ENCODE results near the gene LCN2.

LCN2 gene

GRCh38 chr9:128115187-128116103 is 33.8 kb upstream of the LCN2 start:
- peak; percentile 73 for DNase-seq (ENCODE audit: low spot score)

- DNase-seq (ENCODE audit: low spot score), result no peak
Measured at GRCh38 chr9:128116104-128117083, 32.9 kb upstream of the LCN2 start.

DNA sequence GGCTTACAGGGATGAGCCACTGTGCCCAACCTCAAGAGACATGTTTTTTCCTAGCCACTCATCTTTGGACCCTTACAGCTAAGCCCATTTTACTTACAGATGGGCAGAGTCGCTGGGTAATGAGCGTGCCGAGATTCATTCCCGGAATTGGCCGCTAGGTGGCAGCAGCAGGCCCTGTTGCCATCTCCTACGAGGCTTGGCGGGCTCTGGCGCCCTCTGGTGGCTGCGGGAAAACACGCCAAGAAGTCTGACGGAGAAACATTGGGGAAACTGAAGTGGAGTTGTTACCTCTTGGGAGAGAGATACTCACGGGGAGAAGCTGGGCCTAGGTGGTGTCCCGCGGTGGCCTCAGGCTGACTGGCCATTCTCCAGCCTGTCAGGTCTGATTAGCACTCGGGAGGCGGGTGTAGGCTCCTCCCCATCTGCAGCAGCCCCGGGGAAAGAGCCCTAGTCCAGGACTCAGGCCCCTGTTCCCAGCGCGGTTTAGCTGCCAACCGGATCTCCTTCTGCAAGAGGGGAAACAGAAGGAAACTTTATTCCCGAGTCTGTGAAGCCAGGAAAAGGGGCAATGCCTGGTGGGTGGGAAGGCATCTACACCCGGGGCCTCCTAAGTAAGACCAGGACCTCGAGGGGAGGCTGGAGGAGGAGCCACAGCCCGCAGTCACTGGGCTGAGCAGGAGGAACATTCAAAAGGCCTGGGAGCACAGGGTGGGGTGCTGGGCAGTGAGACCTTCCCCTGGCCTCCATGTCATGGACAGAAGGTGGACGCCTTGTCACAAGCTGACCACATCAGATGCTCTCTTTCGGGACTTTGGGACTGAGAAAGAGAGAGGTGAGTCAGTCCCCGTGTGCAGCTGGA is 31.4 kb upstream of the LCN2 start:
- DNase-seq (ENCODE audit: low spot score), result peak; percentile 91

GRCh38 chr9:128118472-128118857 is 30.8 kb upstream of the LCN2 start:
- DNase-seq (ENCODE audit: low spot score), result no peak

- DNase-seq (ENCODE audit: low spot score), result no peak
Measured at GRCh38 chr9:128118971-128119665, 30.1 kb upstream of the LCN2 start.

GRCh38 chr9:128120061-128120740 is 29.1 kb upstream of the LCN2 start:
- no peak for DNase-seq (ENCODE audit: low spot score)

DNA sequence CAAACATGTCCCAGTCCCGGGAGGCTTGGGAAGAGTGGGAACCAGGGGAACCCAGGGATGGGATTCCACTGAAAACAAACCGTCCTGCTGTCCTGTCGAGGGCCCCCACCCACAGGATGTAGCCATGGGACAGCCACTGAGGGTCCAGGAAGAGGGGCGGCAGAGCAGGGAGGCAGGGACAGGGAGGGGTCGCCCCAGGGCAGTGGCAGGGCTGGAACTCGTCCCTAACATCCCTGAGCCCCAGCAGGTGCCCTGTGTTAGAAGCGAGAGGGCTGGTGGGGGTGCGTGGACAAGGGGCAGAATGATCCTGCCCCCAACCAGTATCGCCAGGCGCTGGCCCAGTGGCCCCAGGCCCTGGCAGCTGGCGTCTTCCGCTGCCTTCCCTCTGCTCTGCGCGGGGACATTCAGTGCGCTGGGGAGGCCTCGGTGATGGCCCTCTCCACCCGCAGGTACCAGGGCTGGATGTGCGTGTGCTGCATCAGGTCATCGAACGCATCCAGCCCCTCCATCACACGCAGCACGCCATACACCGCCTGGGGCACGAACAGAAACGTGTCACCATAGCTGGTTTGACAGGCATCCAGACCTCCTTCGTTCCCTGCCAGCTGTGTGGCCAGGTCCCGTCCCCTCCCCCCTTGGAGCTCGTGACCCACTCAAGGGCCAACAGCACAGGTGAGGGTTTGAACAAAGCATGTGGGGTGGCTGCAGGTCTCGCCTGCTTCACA is 28.4 kb upstream of the LCN2 start:
- no peak for DNase-seq (ENCODE audit: low spot score)

GRCh38 chr9:128121466-128121810 is 27.8 kb upstream of the LCN2 start:
- DNase-seq (ENCODE audit: low spot score), result no peak

GRCh38 chr9:128121924-128122808 is 27.1 kb upstream of the LCN2 start:
- no peak for DNase-seq (ENCODE audit: low spot score)

GRCh38 chr9:128122809-128123175 is 26.5 kb upstream of the LCN2 start:
- DNase-seq (ENCODE audit: low spot score), result no peak

DNA sequence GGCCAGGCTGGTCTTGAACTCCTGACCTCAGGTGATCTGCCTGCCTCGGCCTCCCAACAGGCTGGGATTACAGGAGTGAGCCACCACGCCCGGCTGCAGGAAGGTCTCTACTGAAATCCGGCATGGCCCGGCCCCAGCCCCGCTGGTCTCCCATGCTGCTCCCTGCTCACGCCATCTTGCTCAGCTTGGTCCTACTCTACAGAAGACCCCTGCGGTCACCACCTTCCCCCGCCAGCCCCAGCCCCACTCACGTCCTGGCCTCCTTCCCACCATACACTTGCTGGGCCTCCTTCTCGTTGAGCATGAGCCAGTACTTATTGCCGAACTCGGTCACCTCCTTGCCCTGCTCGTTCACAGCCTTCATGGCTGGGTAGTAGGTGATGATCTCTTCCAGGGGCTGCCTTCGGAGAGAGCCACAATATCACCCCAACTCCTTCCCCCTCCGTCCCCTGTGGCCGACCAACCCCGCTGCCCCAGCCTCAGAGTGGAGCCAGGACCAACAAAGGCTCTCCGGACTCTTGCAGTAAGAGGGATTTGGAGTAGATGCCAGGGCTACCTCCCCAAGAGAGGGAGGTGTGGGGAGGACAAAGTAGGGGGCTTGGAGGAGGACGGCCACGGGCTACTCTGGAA is 25.7 kb upstream of the LCN2 start:
- no peak for DNase-seq (ENCODE audit: low spot score)

DNA sequence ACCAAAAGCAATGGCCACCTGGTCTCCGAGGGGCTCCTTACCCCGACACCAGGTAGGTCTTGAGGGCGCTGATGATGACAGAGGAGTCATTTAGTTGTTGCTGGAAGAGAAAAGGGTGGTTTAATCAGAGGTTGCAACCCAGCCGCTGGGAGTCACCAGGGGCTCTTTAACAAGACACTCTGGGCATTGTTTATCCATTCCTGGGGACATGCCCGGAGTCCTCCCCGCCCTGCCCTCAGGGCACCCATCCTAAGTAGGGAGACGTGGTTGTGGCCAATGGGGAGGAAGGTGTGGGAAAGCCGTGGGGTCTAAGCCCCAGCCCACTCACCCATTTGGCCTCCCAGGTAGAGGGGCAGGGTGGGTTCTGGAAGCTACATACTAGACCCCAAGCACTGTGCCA is 24.8 kb upstream of the LCN2 start:
- DNase-seq (ENCODE audit: low spot score), result no peak

GRCh38 chr9:128124873-128125579 is 24.2 kb upstream of the LCN2 start:
- peak; percentile 78 for DNase-seq (ENCODE audit: low spot score)

- DNase-seq (ENCODE audit: low spot score), result no peak
Measured at GRCh38 chr9:128125580-128126354, 23.5 kb upstream of the LCN2 start.

- peak; percentile 80 for DNase-seq (ENCODE audit: low spot score)
Measured at GRCh38 chr9:128127568-128127989, 21.7 kb upstream of the LCN2 start, which contains the start of gene PTGES2. Gene PTGES2 (minus strand): TSS chr9:128127729. CDS start chr9:128127717, 12 bp downstream.

DNA sequence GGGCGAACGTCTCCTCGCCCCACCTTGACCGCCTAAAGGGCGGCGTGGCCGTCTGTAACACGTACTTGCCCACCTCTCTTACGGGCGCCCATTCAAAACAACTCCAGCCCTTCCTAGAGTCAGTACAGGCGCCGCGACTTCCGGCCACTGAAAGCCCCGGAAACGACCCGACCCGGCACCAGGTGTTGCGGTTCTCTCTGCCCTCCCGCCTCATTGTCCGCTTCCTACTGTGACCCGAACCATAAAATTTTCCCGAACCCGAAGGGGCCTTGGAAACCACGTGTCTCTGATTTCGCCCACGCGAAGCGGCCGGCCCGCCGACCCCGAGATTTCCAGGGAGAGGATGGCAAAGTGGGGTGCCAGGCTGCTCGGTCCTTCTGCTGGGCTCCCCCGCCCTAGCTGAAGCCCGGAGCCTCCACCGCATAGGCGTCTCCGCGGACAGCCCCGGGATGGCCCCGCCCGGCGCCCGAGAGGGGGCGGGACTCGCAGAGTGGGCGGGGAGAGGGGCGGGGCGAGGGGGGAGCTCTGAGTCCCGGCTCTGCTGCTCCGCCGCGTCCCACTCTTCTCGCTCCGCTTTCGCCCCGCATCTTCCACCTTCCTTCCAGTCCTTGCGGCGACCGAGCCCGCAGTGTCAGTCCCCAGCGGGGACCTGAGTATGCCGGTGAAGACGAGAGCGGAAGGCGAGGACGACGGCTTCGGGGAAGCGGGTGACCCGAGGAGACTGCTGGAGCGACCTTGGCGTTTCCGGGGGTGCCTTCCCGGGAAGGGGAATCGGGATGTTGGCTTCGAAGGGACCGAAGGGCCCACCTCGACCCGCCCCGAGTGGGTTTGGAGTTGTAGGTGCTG is 21.0 kb upstream of the LCN2 start:
- DNase-seq (ENCODE audit: low spot score), result peak; percentile 82
